KMS-11 (cell line): ENCODE data around the gene PRKCD.

ENCODE experiments used
- H2AFZ ChIP-seq: fragments of 200-600 bp; sonication (generic); 2 replicates; pipeline ENCODE4 v1.6.1; 2016; ENCODE audit warnings: antibody characterized with exemption, mixed run types, low read depth
- H3K27ac ChIP-seq: fragments of 200-600 bp; sonication (generic); 2 replicates; pipeline ENCODE4 v1.6.1; 2016; ENCODE audit warnings: mild to moderate bottlenecking, mixed run types
- H3K27me3 ChIP-seq: fragments of 200-600 bp; sonication (generic); 2 replicates; pipeline ENCODE4 v1.6.1; 2017; ENCODE audit warnings: mild to moderate bottlenecking, low read depth, mixed run types, moderate library complexity; ENCODE audit not compliant: insufficient read depth
- H3K36me3 ChIP-seq: fragments of 200-600 bp; sonication (generic); 2 replicates; pipeline ENCODE4 v1.6.1; 2017; ENCODE audit warnings: mild to moderate bottlenecking, mixed run types; ENCODE audit not compliant: insufficient read depth
- H3K4me1 ChIP-seq: fragments of 200-600 bp; sonication (generic); 2 replicates; pipeline ENCODE4 v1.6.1; 2016; ENCODE audit warnings: mild to moderate bottlenecking, low read depth, mixed run types; ENCODE audit not compliant: poor library complexity, severe bottlenecking
- H3K4me2 ChIP-seq: fragments of 200-600 bp; sonication (generic); 2 replicates; pipeline ENCODE4 v1.7.0; 2016; ENCODE audit warnings: mild to moderate bottlenecking, mixed run types
- H3K4me3 ChIP-seq: fragments of 200-600 bp; sonication (generic); IDR thresholded peaks from 2 replicates; pipeline ENCODE4 v1.6.1; 2017; ENCODE audit warnings: low read depth, low read length, mixed read lengths; ENCODE audit not compliant: insufficient read depth
- H3K79me2 ChIP-seq: fragments of 200-600 bp; sonication (generic); 2 replicates; pipeline ENCODE4 v1.6.1; 2016; ENCODE audit warnings: low read depth, mixed run types; ENCODE audit not compliant: insufficient read depth
- H3K9ac ChIP-seq: fragments of 200-600 bp; sonication (generic); 2 replicates; pipeline ENCODE4 v1.6.1; 2016; ENCODE audit warnings: mild to moderate bottlenecking, mixed run types
- H4K20me1 ChIP-seq: fragments of 200-600 bp; sonication (generic); 2 replicates; pipeline ENCODE4 v1.6.1; 2016; ENCODE audit warnings: mild to moderate bottlenecking, mixed run types; ENCODE audit not compliant: insufficient read depth
- TF ChIP-seq, protein P1 (sequence below): fragments of 200-600 bp; sonication (generic); conservative IDR thresholded peaks from 2 replicates; pipeline ENCODE4 v1.6.1; 2017; ENCODE audit warnings: low read depth, mild to moderate bottlenecking, antibody characterized with exemption, low read length, moderate library complexity, mixed read lengths

The PRKCD gene

DNA sequence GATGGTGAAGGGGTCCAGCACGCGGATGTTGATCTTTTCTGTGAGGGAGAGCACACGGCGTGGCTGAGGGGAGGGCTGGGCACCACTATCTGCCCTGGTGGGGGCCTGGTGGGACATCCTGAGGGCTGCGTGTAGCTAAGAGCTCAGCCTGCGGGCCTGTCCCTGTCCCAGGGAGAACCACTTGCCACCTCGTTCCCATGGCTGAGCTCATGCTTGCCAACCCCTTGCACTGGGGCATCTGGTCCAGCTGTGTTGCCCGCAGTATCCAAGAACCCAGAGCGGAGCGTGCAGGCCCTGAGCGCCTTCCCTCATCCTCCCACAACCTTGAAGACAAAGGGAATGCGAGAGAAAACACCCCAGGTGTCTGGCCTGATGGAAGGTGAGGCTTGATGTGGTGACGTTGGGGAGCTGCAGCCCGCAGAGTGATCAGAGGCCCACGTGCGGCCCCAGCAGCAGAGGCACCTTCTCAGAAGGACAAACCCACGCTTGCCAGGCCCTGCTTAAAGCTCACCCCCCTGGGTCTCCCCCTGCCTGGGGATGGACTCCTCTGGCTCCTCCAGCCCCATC is 65.9 kb downstream of the PRKCD start:
- no peaks in the 10 kb centered on the region for H3K36me3 ChIP-seq
- H3K4me2 ChIP-seq, result no peak overlapping the region
- H4K20me1 ChIP-seq, result no peaks in the 10 kb centered on the region
- TF ChIP-seq, protein P1, sequence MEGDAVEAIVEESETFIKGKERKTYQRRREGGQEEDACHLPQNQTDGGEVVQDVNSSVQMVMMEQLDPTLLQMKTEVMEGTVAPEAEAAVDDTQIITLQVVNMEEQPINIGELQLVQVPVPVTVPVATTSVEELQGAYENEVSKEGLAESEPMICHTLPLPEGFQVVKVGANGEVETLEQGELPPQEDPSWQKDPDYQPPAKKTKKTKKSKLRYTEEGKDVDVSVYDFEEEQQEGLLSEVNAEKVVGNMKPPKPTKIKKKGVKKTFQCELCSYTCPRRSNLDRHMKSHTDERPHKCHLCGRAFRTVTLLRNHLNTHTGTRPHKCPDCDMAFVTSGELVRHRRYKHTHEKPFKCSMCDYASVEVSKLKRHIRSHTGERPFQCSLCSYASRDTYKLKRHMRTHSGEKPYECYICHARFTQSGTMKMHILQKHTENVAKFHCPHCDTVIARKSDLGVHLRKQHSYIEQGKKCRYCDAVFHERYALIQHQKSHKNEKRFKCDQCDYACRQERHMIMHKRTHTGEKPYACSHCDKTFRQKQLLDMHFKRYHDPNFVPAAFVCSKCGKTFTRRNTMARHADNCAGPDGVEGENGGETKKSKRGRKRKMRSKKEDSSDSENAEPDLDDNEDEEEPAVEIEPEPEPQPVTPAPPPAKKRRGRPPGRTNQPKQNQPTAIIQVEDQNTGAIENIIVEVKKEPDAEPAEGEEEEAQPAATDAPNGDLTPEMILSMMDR, result no peak
- no peak overlapping the region for H3K9ac ChIP-seq
- no peak overlapping the region for H3K4me3 ChIP-seq
- no peak overlapping the region for H2AFZ ChIP-seq
- H3K27me3 ChIP-seq, result no peaks in the 10 kb centered on the region
- H3K27ac ChIP-seq, result no peak overlapping the region
- no peaks in the 10 kb centered on the region for H3K79me2 ChIP-seq
- H3K4me1 ChIP-seq, result no peaks in the 10 kb centered on the region

DNA sequence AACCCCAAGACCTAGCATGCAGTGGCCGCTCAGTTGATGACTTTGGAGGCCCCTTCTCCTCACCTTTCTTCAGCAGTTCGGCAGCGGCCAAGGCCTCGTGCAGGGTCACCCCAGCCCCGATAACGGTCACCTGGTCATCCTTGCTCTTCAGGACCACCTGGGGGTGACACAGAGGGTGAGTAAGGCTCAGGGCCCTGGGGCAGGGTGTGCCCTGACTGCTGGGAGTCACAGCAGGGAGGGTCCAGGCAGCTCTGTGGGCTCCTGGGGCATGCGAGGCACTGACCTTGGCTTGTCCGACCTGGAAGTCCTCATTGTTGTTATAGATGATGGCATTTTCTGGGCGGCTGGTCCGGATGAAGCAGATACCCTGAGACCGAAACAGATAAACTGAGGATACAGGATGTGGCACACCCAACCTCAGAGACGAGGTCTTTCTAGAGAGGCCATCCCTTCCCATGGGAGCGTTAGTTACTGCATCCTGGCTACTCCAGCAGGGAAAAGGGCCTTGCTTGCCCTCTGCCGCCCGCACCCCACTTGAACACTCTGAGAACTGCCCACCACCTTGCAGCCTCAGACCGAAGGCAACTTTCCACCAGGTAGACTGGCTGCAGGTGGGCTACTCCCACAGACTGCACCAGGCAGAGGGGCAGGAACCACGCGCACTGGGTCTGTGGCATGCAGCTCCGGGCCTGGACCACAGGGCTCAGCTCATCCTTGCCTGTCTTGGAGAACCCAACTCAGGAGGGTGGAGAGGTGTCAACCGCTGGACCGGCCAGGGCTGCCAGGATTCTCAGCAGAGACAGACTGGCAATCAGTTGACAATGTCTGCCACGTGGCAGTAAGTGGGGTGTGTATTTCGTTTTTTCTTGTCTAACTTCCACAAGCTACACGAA is 67.2 kb downstream of the PRKCD start:
- H3K4me2 ChIP-seq, result no peak overlapping the region
- H4K20me1 ChIP-seq, result no peaks in the 10 kb centered on the region
- H3K9ac ChIP-seq, result no peak overlapping the region
- H3K27ac ChIP-seq, result no peak overlapping the region
- H3K4me3 ChIP-seq, result no peak overlapping the region
- TF ChIP-seq, protein P1, result no peak
- H3K36me3 ChIP-seq, result no peaks in the 10 kb centered on the region
- H3K79me2 ChIP-seq, result no peaks in the 10 kb centered on the region
- no peaks in the 10 kb centered on the region for H3K27me3 ChIP-seq
- no peak overlapping the region for H2AFZ ChIP-seq
- no peaks in the 10 kb centered on the region for H3K4me1 ChIP-seq

DNA sequence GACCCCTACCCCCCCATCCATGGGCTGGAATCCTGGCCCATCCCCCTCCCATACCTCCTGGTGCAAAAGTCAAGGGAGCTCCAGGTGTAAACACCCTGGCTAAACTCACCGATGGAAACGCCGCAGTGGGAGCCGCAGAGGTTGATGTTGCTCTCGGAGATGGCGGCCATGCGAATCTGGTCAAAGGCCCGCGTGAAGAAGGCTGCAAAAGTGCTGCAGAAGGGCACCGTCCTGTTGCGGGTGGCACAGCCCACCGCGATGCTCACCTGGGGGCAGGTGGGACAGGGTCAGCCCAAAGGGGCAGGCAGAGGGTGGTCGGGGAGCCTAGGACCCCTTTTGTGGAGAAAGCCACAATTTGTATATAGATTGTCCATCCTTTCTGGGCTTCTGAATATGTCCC is 68.2 kb downstream of the PRKCD start:
- H3K4me1 ChIP-seq, result no peaks in the 10 kb centered on the region
- H3K27ac ChIP-seq, result no peak overlapping the region
- no peaks in the 10 kb centered on the region for H4K20me1 ChIP-seq

DNA sequence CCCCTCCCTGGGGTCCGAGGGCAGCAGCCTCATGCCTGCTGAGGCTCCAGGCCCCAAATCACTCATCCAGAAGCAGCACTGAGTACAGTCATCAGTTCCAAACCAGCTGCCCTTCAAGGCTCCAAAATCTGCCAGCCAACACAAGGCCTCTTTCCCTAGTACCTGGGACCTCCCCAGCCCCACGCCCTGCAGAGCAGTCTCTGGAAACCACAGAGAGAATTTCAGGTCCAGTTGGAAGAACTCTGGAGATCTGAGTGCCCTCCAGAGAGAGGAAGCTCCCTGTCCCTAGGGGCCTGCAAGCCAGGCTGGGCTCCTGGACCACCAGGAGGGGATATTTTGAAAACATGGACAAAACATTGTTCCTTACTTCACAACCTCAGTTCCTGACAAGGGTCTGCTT is 68.6 kb downstream of the PRKCD start:
- no peaks in the 10 kb centered on the region for H3K4me1 ChIP-seq
- H3K27ac ChIP-seq, result no peak overlapping the region
- no peaks in the 10 kb centered on the region for H3K79me2 ChIP-seq
- TF ChIP-seq, protein P1, result no peak
- H3K9ac ChIP-seq, result no peak overlapping the region
- H3K36me3 ChIP-seq, result no peaks in the 10 kb centered on the region
- no peak overlapping the region for H3K4me2 ChIP-seq
- H4K20me1 ChIP-seq, result no peaks in the 10 kb centered on the region
- no peaks in the 10 kb centered on the region for H3K27me3 ChIP-seq
- no peak overlapping the region for H2AFZ ChIP-seq
- H3K4me3 ChIP-seq, result no peak overlapping the region

More for the DNA sequence above, 68.2 kb downstream of the PRKCD start:
- Histone ChIP-seq H3K4me2 (no peak overlapping the region), H3K27me3 (no peaks in the 10 kb centered on the region), H3K4me3 (no peak overlapping the region), H2AFZ (no peak overlapping the region), H3K9ac (no peak overlapping the region), H3K79me2 (no peaks in the 10 kb centered on the region), H3K36me3 (no peaks in the 10 kb centered on the region)
- TF ChIP-seq, protein P1, result no peak
